GM03348 (cell line): Measurements from ENCODE around the gene CHRM1.

ENCODE experiments used
- DNase-seq: peaks from one replicate; pipeline ENCODE4 v3.0.0; 2012; ENCODE audit warnings: low spot score

CHRM1 gene

GRCh38 chr11:62925745-62926679 is 4.8 kb upstream of the CHRM1 start:
- DNase-seq: no peak

- no peak for DNase-seq
These were observed 4.1 kb upstream of the CHRM1 start for GRCh38 chr11:62925308-62925707.

- DNase-seq: no peak
These were observed 2.6 kb upstream of the CHRM1 start for GRCh38 chr11:62923601-62924411.

GRCh38 chr11:62922653-62923431 is 1.7 kb upstream of the CHRM1 start:
- DNase-seq: peak; percentile 29

GRCh38 chr11:62922189-62922589 is 1.0 kb upstream of the CHRM1 start:
- DNase-seq: no peak

- peak; percentile 43 for DNase-seq
These were observed 518 bp upstream of the CHRM1 start for GRCh38 chr11:62921573-62922188.

GRCh38 chr11:62919898-62920640 is 1.1 kb downstream of the CHRM1 start:
- no peak for DNase-seq

GRCh38 chr11:62919476-62919875 is 1.7 kb downstream of the CHRM1 start:
- DNase-seq: no peak

GRCh38 chr11:62918531-62918930 is 2.6 kb downstream of the CHRM1 start:
- no peak for DNase-seq

GRCh38 chr11:62917906-62918502 is 3.2 kb downstream of the CHRM1 start:
- DNase-seq: no peak

- DNase-seq: no peak
These were observed 6.7 kb downstream of the CHRM1 start for GRCh38 chr11:62914416-62914815.

- DNase-seq: no peak
These were observed 8.9 kb downstream of the CHRM1 start for GRCh38 chr11:62912268-62912667.

GRCh38 chr11:62911137-62912130 is 9.7 kb downstream of the CHRM1 start:
- no peak for DNase-seq

GRCh38 chr11:62910141-62910882 is 10.9 kb downstream of the CHRM1 start:
- DNase-seq: no peak

GRCh38 chr11:62909107-62909894 is 11.9 kb downstream of the CHRM1 start:
- DNase-seq: peak; percentile 79

- no peak for DNase-seq
These were observed 12.6 kb downstream of the CHRM1 start for GRCh38 chr11:62908468-62909072.

GRCh38 chr11:62905927-62906531 is 15.1 kb downstream of the CHRM1 start:
- DNase-seq: peak; percentile 91
